Tibial nerve (tissue), 3 donors: ENCODE measurements around the gene ALLC.

Experiments
- POLR2A ChIP-seq, 2 donors: fragments of 450-650 bp; IDR thresholded peaks; one replicate each; pipeline ENCODE4 v1.6.1; 2017; ENCODE audit warnings: antibody characterized with exemption in 2 of 2, mild to moderate bottlenecking in 2 of 2, moderate library complexity in 2 of 2
- TF ChIP-seq, protein P1 (sequence below), 5 experiments: fragments of 200-600 bp in 3 of 5; fragments of 450-650 bp in 2 of 5; sonication (generic) in 3 of 5; IDR thresholded peaks; one replicate each; pipeline ENCODE4 v1.5.1; 2016 to 2019; ENCODE audit warnings: antibody characterized with exemption in 5 of 5, mild to moderate bottlenecking in 3 of 5, moderate library complexity in 2 of 5

GRCh38 chr2:3634596-3635121 is 23.3 kb upstream of the ALLC start:
- no peak for TF ChIP-seq POLR2A (IDR thresholded peaks at IDR 0.05)
- TF ChIP-seq, protein P1, sequence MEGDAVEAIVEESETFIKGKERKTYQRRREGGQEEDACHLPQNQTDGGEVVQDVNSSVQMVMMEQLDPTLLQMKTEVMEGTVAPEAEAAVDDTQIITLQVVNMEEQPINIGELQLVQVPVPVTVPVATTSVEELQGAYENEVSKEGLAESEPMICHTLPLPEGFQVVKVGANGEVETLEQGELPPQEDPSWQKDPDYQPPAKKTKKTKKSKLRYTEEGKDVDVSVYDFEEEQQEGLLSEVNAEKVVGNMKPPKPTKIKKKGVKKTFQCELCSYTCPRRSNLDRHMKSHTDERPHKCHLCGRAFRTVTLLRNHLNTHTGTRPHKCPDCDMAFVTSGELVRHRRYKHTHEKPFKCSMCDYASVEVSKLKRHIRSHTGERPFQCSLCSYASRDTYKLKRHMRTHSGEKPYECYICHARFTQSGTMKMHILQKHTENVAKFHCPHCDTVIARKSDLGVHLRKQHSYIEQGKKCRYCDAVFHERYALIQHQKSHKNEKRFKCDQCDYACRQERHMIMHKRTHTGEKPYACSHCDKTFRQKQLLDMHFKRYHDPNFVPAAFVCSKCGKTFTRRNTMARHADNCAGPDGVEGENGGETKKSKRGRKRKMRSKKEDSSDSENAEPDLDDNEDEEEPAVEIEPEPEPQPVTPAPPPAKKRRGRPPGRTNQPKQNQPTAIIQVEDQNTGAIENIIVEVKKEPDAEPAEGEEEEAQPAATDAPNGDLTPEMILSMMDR (IDR thresholded peaks at IDR 0.05), result no peak
